Measurements from ENCODE around the gene FXYD6.

DNA sequence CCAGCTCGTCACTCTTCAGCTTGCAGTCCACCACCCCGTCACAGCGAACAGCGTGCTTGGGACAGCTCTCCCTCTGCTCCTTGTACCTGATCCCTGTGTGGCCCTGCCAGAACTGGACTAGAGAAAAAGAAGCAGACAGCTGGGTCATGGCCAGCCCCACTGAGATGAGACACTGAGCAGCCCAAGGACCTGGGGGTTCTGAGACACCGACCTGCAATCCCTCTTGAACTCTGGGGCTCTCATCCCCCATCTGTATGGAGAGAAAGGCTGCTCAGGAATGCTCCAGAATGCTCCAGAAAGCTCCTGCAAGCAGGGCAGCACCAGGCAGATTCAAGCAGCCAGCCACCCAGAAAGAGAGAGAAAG is 37.9 kb upstream of the FXYD6 start:
- TF ChIP-seq POLR2A (IDR thresholded peaks at IDR 0.05) (no peak), CTCF (IDR thresholded peaks at IDR 0.05) (no peak), POLR2AphosphoS5 (IDR thresholded peaks at IDR 0.05) (no peak), EP300 (IDR thresholded peaks at IDR 0.05) (no peak)

Data from sigmoid colon (tissue), 4 donors.